Measurements from ENCODE around the gene VPS8. TPM values are rescaled to one million over a fixed set of nuclear protein-coding genes. Genes with fewer than 3 reads are reported as not detected.

VPS8 gene
- total RNA-seq, 1 experiment from 2014 or later, result 39.7 TPM

GRCh38 chr3:184796551-184796950 is 15.4 kb upstream of the VPS8 start:
- no peaks in the 10 kb centered on the region for H3K9me3 ChIP-seq (ENCODE audit: control insufficient read depth, low read depth, low read length)
- Mint-ChIP-seq H3K27ac (no peak overlapping the region), H3K4me3 (no peak overlapping the region), H3K4me1 (peaks cover 2 to 12% of the 10 kb centered on the region in 2 experiments), H3K27me3 (ENCODE audit: low read depth) (peaks cover 8% of the 10 kb centered on the region), H3K9me3 (peaks cover 3 to 4% of the 10 kb centered on the region in 2 experiments; a peak in 3 of 5 replicates), H3K36me3 (ENCODE audit: insufficient read depth in 1 of 3, low read depth in 3 of 3) (no peaks in the 10 kb centered on the region)
- no peak overlapping the region for H2BK20ac ChIP-seq (ENCODE audit: low read depth, low read length, poor library complexity, severe bottlenecking)
- H3T11ph ChIP-seq (ENCODE audit: low read length), result no peak overlapping the region
- no peak overlapping the region for H3K56ac ChIP-seq (ENCODE audit: insufficient read length, low read depth, low read length)
- H3K14ac ChIP-seq (ENCODE audit: insufficient read depth, low read length), result no peak overlapping the region
- H3K18ac ChIP-seq (ENCODE audit: insufficient read length, low read depth, low read length), result no peak overlapping the region
- WGBS (ENCODE audit: extremely low coverage, insufficient read length, low lambda C conversion rate), result no CpG with 5 or more reads among the region's 8 CpGs
- H3K4me1 ChIP-seq (ENCODE audit: insufficient read depth, low read length), result no peaks in the 10 kb centered on the region
- H3K4me2 ChIP-seq (ENCODE audit: insufficient read depth, insufficient read length, low read length), result no peak overlapping the region
- H2BK12ac ChIP-seq (ENCODE audit: insufficient read length, low read depth, low read length), result no peak overlapping the region
- H4K5ac ChIP-seq (ENCODE audit: insufficient read length, low read depth, low read length), result no peak overlapping the region
- H3K27me3 ChIP-seq (ENCODE audit: insufficient read depth, low read length), result no peaks in the 10 kb centered on the region
- no peak overlapping the region for H3K27ac ChIP-seq (ENCODE audit: insufficient read length, low read depth, low read length)
- H2BK120ac ChIP-seq (ENCODE audit: low read depth, low read length, poor library complexity, severe bottlenecking), result no peak overlapping the region
- H3K79me1 ChIP-seq (ENCODE audit: insufficient read depth, low read depth, low read length, poor library complexity, severe bottlenecking), result no peaks in the 10 kb centered on the region
- no peak overlapping the region for H2BK15ac ChIP-seq (ENCODE audit: low read depth, low read length)
- H3K9ac ChIP-seq (ENCODE audit: extremely low read depth, insufficient read length, low read length), result no peak overlapping the region
- no peak overlapping the region for H4K8ac ChIP-seq (replicated peaks; ENCODE audit: insufficient read length, low read depth, low read length)
- H3K23me2 ChIP-seq (ENCODE audit: insufficient read length, low read depth, low read length, poor library complexity, severe bottlenecking), result no peaks in the 10 kb centered on the region
- no peaks in the 10 kb centered on the region for H4K20me1 ChIP-seq (ENCODE audit: control insufficient read depth, insufficient read depth, insufficient read length)
- TF ChIP-seq CTCF (conservative IDR thresholded peaks at IDR 0.05), result no peak
- no peak overlapping the region for H4K91ac ChIP-seq (ENCODE audit: insufficient read length, low read depth, low read length)
- no peak overlapping the region for H3K23ac ChIP-seq (ENCODE audit: insufficient read length, low read depth, low read length)
- H3K4ac ChIP-seq (ENCODE audit: low read depth, low read length), result no peak overlapping the region
- no peak overlapping the region for H2AFZ ChIP-seq (ENCODE audit: low read length)
- H3K79me2 ChIP-seq (ENCODE audit: insufficient read depth, low read length), result no peaks in the 10 kb centered on the region
- no peak overlapping the region for H2AK5ac ChIP-seq (ENCODE audit: insufficient read length, low read length)
- DNase-seq, result no peak
- H2BK5ac ChIP-seq (ENCODE audit: insufficient read length, low read length), result no peak overlapping the region
